Measurements from ENCODE around the gene NRG3.
A peak's percentile ranks its signal among the peaks of the same experiment; 100 is the strongest.

NRG3 gene

DNA sequence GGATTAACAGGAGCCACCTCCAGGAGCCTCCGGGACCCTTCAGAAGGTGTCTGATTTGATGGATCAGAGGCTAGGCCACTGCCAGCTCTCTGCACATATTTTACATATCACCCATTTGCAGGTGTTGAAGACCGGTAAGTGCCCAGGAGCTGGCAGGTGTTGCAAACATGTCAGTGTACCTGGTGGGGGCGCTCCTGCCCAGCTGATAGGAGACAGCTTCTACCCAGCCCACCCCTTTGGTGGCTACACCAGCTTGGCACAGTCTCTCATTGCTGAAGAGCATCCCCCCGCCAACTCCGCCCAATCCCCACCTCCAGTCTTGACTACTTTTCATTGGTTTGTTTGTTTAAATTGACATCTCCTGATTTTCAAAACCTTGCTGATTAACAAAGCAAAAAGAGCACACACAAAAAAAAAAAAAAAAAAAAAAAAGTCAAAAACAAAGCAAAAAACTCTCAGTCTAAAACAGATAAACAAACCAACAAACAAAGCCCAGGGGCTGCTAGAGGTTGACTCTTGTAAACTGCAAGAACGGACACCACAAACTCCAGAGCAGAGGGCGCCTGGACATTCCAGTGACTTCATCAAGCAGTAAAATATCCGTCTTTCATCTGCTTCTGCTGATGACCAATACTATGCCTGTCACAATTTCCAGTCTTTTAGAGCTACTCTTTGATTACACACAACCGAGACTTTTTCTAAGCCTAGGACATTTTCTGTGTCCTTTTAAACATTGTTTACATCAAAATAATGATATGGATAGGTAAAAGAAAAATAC lies 275.3 kb downstream of the NRG3 start:
- DNase-seq (ENCODE audit: low read depth): peak; percentile 38
- peak; percentile 56 for TF ChIP-seq CTCF (conservative IDR thresholded peaks at IDR 0.05; ENCODE audit: low read depth, low read length)
- H3K4me3 ChIP-seq (ENCODE audit: low read depth, low read length): no peak overlapping the region

DNA sequence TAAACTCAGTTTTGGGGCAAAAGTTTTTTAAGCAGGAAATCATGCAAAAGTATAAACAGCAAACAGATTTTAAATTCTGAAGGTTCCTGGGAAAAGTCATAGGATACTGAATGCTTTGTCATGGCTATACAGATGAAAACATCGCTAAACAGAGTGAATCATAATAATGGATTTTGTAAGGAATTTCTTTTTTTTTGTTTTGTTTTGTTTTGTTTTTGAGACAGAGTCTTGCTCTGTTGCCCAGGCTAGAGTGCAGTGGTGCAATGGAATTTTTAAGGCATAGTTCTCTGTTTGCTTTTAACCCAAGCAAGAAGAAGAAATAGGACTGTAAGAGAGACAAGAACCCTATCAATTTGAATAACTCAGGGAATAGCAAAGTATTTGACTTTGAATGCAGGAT lies 285.3 kb downstream of the NRG3 start:
- TF ChIP-seq CTCF (conservative IDR thresholded peaks at IDR 0.05; ENCODE audit: low read depth, low read length): no peak
- no peak overlapping the region for H3K4me3 ChIP-seq (ENCODE audit: low read depth, low read length)
- DNase-seq (ENCODE audit: low read depth): no peak

- no peak overlapping the region for H3K4me3 ChIP-seq (ENCODE audit: low read depth, low read length)
- no peak for DNase-seq (ENCODE audit: low read depth)
- no peak for TF ChIP-seq CTCF (conservative IDR thresholded peaks at IDR 0.05; ENCODE audit: low read depth, low read length)
Observed at GRCh38 chr10:82161264-82161663, 286.3 kb downstream of the NRG3 start.

GRCh38 chr10:82162549-82163195 lies 287.7 kb downstream of the NRG3 start:
- H3K4me3 ChIP-seq (ENCODE audit: low read depth, low read length): no peak overlapping the region
- DNase-seq (ENCODE audit: low read depth): no peak
- no peak for TF ChIP-seq CTCF (conservative IDR thresholded peaks at IDR 0.05; ENCODE audit: low read depth, low read length)

DNA sequence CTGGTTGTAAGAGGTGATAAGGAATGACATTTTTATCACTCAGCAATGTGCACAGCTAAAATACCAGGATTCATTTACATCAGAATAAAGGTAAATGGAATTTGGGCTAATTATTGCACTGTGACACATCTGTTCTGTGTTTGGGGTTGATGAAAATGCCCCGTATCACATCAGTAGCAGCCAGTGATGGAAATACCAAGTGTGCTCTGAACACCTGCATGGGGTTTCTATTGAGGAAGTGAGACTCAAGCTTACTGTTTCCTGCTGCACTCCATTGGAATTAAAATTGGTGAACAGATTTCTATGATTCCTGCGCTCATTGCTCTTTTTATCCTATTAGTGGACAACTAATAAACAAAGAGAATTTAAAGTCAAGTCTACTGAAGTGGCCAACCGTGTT lies 296.9 kb downstream of the NRG3 start:
- no peak overlapping the region for H3K4me3 ChIP-seq (ENCODE audit: low read depth, low read length)
- no peak for TF ChIP-seq CTCF (conservative IDR thresholded peaks at IDR 0.05; ENCODE audit: low read depth, low read length)
- no peak for DNase-seq (ENCODE audit: low read depth)

DNA sequence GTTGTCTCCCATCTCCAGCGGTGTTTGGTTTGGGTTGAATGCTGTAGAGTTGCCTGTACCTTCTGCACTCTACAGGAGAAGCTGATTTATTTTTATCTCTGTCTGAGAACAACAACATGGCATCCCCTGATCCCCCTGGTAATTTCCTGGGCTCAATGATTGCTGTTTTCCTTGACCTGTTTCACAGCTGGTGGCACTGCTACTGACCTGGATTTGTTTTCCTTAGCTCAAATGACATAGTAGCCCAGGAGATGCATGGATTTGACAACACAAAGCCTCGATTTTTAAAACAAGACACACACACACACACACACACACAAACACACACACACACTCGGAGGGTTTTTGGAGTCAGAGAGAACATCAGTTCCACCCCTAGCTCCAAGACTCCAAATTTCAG lies 301.6 kb downstream of the NRG3 start:
- no peak for TF ChIP-seq CTCF (conservative IDR thresholded peaks at IDR 0.05; ENCODE audit: low read depth, low read length)
- no peak for DNase-seq (ENCODE audit: low read depth)
- H3K4me3 ChIP-seq (ENCODE audit: low read depth, low read length): no peak overlapping the region

Data from choroid plexus epithelial cell (primary cell).